ENCODE measurements around the gene ZNF687.

ZNF687 gene

DNA sequence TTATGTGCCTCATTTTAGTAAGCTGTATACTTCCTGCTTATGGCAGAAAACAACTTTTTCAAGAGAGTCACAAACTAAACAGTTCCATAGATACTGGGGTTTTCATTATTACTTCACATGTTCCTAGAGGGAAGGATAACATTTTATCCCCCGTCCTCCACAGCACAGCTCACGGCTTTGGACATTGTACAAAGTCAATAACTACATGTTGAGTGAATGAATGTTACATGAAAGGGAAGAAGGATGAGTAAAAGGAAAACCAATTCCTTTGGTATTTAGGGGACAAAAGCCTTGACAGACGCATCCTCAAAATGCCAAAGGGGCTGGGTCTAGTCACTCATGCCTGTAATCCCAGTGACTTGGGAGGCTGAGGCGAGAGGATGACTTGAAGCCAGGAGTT, 30.3 kb downstream of the ZNF687 start:
- no peak for DNase-seq

DNA sequence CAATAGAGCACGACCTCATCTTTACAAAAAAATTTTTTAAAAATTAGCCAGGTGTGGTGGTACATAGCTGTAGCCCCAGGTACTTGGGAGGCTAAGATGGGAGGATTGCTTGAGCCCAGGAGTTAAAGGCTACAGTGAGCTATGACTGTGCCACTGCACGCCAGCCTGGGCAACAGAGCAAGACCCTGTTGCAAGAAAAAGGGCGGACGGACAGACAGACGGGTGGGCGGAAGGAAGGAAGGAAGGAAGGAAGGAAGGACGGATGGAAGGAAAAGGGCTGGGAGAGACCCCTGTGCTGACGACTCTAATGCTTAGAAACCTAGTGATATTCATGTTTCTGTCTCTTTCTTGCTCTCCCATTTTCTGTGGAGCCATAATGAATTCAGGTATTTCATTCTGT, 30.7 kb downstream of the ZNF687 start:
- no peak for DNase-seq

DNA sequence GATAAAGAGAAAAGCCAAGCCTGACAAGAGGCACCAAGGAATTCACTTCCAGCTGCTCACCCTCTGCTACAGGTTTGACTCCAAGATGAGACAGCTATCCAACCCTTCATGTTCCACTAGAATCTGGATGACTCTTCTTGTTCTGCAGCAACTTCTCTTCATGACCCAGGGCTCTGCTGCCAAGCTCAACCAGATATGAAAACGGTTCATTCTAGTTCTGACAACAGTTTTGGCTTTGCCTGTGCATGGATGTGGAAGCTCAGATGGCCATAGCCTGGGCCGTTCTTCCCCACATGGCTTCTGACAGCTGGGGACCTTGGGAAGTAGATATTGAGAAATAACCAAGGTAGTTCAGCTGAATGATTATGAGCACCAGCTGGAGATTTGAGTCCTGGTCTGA, 31.4 kb downstream of the ZNF687 start:
- no peak for DNase-seq

DNA sequence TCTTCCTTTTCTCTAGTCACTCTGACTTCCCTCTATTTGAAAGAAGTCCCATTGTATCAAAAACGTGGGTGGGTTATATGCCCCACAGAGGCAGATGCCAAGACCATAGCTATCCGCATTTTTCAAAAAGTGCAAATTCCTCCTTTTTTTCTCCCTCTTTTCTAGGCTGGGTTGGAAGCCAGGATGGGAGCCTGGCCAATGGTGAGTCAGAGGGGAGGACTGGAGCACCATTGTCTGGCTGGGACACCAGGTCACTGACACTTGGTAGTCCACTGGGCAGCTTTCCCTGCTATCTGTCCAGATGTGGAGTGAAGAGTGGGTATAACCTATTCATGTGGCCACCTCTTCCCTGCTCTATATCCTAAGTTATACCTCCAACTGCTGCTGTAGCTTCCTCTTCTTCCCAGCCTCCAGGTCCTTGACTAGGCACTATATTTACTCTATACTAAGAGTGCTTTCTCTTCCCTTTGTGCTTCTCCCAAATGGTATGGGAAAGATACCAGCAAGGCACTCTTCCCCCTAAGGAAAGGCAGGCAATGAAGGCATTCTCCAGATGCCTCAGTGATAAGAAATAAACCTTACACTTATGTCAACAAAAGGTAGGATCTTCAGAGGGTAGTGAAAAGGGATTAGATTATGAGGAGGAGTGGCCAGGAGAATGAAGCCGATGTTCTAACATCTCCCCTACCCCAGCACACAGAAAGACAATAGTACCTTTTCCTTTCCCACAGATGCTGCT, 32.2 kb downstream of the ZNF687 start:
- no peak for DNase-seq

DNA sequence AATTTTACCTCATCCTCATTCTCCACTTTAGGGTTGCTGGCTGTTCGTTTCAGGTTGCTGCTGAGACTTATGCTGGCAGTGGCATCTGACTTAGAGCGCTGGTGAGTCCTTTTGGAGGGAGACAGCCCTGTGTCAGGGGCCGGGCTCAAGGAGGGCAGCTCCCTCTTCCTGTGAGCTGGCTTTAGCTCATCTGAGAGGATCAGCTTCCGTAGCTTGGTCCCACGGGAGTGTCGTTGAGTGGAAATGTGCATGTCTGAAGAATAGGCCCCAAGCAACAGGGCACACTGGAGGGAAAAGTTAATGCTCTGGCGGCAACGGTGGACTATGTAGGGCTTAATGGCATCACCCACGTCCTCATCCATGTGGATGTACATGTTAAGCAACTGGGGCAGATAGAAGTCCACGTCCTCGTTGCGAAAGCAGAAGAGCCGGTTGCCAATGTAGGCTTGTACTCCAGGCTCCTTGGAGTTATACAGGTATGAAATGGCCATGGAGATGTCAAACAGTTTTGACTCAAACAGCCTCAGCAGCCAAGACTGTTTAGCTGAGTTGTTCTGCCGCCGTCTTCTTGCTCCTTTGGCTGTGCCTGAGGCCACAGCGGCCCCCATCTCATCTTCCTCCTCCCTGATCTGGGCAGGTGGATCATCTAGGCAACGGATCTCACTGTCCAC, 33.6 kb downstream of the ZNF687 start:
- DNase-seq = no peak

DNA sequence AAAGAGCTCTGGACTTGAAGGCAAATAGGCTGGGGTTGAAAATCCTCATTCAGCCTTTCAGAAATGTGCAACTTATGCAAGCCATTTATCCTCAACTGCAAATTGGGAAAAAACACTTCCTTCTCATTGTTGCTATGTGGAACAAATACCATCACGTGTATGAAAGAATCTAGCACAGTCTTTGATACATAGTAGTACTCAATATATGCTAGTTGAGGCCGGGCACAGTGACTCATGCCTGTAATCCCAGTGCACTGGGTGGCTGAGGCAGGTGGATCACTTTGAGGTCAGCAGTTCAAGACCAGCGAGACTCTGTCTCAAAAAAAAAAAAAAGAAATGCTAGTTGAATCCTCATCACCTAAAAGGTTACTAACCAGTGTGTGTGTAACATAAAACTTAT, 36.9 kb downstream of the ZNF687 start:
- no peak for DNase-seq

DNA sequence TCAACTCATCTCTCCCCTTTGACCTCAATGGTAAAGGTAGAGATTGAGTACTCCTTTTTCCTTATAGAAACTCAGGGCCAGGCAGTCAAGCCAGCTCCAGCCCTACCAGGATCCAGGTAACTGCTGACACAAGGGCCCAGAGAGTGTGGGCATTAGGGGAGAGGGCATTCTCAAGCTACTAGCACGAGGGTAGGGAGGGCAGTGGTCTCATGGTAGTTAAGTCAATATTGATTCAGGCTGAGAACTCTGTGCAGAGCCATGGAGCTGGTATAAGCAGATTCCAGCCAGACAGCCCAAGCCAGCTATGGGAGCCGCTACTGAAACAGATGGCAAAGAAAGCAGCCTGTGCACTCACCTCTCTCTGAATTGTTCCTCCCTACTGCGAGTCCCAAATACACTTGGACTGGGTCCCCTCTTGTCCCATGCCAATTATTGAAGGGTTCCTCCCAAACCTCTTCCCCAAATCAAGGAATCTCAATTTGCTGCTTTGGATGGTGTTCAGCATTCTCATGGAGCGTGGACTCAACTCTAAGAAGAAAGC, 42.4 kb downstream of the ZNF687 start:
- no peak for DNase-seq

DNA sequence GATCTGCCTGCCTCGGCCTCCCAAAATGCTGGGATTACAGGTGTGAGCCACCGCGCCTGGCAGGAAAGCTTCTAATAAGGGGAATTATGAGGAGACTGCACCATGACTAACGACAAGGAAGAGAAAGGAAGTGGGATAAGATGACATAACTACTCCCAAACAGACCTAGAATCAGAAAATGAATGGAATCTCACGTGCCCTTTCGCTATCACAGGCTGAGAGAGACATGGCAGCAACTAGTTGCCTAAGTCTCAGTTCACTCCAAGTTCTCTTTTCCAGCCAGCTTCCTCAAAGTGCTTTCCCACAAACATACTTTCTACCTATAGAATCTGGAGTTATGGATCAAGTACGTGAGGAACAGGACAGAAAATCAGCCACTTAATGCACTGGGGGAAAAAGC, 43.1 kb downstream of the ZNF687 start:
- DNase-seq = peak; percentile 62 to 72 (median 68)

DNA sequence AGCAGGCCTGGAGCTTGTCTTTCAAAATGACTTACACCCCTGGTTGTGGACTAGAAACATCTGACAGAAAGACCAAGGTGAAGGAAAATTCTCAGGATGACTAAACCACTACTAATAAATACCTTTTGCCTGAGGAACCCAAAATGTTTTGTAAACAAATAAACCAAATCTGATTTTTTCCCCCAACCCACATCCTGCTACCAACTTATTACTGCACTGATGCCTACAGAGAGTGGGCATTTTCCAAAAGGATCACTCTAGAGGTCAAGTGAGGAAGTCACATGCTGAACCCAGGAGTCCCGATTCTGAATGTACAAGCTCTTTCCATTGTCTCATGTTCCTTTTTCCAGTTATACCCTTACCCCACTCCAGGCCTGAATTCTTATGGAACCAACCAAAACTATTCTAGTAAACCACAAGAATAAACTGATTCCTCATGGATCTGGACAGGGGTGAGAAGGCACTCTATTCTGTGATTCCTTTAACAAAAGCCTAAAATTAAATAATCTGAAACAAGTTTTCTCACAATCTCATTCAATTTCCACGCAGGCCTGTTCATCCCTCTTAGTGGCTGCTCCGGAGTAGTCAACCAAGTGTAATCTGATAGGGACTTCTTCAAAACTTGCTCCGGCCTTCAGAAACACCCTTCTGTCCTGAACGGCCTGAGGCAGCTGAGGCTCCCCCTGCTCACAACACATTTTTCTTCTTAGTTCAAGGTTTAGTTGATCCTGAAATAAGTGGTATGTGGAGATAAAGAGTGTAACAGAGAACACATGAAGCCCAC, 43.7 kb downstream of the ZNF687 start:
- DNase-seq = peak in 3 of 4 experiments; percentile 22 to 40 (median 31)

DNA sequence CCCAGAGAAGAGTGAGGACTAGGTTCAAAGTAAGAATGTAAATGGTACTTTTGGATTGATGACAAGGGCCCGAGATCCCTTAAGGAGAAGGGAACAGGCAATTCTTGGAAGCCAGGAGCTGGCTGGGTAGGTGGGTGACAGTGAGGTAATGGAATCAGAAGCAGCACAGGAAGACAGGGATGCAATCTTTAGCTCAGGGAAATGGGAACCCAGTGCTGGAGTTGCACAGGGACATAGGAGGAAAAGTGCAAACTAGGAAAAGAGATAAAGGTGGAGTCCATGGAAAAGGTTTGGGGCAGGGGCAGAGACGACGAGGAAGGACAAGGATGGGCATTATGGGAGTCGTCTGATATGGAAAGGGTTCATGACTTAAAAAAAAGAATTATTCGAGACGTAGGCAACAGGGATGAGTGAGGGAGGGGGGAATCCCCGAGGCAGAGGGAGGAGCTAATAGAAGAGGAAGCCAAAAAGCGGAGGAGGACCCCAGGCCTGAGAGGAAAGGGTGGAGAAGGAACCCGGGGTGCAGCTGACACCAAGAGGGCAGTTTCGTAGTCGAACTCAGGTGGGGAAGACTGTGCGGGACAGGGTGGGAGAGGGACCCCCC, 44.6 kb downstream of the ZNF687 start:
- DNase-seq = peak; percentile 85 to 93 (median 92)

DNA sequence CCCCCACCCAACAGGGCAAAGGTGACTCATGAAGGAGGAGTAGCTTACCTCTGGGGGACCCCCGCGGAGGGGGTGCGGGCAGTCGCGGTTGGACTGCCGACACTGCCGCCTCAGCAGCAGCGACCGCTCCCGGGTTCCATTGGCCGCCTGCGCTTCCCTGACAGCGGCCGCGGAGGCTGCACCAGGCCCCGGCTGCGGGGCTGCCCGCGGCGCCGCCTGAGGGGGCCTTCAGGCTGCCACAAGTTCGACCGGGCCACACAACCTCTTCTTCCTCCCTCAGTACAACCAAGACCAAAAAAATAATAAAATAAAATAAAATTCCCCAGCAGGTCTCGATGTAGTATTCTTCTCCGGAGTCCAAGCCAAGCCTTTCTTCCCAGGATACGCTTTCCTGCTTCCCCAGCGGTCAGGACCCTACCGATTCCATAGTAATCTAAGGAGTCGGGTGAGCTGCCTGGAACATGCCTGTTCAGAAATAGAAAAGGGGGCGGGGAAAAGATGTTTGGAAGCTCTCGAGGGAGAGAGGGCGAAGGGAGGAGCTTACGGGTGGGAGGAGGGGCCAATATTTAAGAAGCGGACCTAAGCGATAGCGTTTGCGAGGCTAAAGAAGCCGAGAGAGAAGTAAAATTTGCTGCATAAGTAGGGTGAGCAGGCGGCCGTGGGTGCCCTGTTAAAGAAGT, 45.3 kb downstream of the ZNF687 start, which contains the start of gene PI4KB:
Gene PI4KB (minus strand): TSS at position 194 of the 680 bp plus-strand sequence. CDS start 10,935 bp downstream, outside the sequence.
- peak; percentile 96 to 99 (median 98) for DNase-seq

DNA sequence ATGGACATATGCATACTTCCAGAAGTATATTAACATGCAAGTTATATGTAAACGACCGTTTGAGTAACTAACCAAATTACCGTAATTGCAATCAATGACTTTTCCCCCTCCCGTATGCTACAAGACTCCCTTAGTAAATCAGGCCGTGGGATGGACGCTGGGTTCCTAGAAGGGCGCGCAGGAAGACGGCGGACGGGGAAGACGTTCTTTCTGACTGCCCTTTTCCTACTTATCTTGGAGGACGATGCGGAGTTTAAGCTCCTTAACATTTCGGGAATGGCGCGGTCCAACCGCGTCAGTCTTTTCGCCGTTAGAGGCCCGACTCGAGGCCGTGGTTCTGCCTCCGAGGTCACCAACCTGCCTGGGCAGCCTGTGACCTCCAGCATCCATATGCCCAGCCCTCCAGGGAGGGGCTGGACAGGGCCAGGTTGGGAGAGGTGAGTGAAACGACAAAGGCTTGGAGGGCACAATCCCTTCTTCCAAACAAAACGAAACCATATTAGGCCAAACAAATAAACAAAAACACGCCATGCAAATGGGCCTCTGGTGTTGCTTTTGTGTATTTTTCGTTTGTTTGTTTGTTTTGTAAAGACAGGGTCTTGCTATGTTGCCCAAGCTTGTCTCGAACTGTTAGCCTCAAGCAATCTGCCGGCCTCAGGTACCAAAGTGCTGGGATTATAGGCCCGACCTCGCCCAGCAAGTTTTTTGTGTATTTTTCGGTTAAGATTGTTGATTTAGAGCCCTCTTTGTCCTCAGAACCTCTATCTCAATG, 46.0 kb downstream of the ZNF687 start:
- no peak for DNase-seq

DNA sequence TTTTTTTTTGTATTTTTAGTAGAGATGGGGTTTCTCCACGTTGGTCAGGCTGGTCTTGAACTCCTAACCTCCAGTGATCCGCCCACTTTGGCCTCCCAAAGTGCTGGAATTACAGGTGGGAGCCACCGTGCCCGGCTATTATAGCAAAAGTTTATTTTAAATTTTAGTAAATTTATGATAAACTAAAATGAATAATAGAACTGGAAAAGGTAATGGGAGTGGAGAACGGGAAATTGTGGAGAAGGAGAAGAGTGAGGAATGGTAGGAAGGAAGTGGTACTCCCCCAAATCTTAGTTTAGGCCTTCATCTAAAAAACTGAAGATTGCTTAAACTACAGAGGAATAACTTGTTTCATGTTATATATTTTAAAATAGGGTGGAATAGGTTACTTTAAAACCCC, 52.7 kb downstream of the ZNF687 start:
- DNase-seq = no peak

DNA sequence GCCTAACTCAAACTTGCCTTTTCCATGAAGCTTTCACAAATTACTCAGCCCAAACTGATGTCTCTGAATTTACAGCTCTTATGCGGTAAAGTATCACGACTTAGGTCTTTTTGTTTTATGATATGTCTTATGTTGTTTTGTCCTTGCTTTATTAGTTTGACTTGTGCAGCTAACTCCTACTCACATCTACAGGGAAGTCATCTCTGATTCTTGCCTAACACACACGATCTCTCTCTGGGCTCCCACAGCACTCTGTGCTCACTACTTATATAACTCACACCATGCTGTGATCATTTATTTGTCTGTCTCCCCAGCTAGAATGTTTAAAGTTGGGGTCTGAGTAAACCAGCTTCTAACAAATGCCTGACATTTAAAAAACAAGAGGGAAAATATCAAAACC, 54.5 kb downstream of the ZNF687 start:
- peak; percentile 33 to 70 (median 60) for DNase-seq

DNA sequence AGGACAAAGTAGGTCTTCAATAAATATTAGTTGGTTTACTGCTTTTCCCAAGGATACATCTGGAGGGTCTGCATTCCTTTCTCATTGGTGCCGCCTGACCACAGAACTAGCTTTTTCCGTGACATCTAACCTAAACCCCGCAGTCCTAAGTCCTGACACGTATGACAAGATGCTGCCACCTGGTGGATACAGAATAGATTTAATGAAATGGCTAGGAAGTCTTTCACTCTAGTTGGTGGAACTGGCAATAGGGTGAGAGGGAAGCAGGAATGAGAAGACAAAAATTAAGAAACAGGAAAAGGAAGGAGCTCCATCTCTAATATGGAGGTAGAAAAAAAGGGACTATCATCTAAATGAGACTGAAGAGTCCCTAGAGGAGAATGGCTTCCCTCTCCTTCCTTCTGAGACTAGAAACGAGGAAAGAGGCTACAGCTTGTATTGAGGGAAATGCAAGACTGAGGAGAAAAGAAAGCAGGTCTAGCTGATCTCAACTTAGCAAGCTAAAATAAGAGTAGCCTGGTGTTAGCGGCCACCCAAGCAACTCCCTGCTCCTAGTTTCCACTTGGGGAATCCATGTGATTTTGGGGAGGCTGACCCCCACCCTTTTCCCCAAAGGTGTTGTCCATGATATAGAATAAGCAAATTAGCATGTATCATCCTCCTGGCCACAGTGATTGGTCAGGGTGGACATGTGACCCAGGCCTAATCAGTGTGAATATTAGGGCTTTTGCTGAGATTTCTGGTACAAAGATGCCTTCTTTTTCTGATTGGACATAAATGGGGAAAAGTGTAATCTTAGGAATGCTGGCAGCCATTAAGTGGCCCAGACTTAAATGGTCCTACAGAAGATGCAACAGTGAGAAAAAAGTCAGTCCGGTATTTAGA, 59.0 kb downstream of the ZNF687 start:
- DNase-seq = peak; percentile 76 to 94 (median 88)

Measured in suppressor macrophage (primary cell).